GM18498 (cell line): ENCODE data around the gene KIF3B.
A peak's percentile ranks its signal among the peaks of the same experiment; 100 is the strongest.
"Not testable (repeated sequence)": the region's sequence is repeated elsewhere in the genome, so short reads cannot be mapped to it uniquely, and the experiment has no call there.

Source experiments
- ATAC-seq: cut with Tn5 transposase; IDR thresholded peaks from one replicate; pipeline ENCODE4 v1.9.1; 2021; ENCODE audit warnings: mild to moderate bottlenecking, moderate library complexity; ENCODE audit not compliant: unreplicated experiment

Gene KIF3B

GRCh38 chr20:32246208-32246607, 31.2 kb upstream of the KIF3B start:
- not testable (repeated sequence) for ATAC-seq

GRCh38 chr20:32248043-32248442, 29.4 kb upstream of the KIF3B start:
- no peak for ATAC-seq

GRCh38 chr20:32249030-32249738, 28.3 kb upstream of the KIF3B start:
- ATAC-seq: no peak

- no peak for ATAC-seq
These were observed 26.0 kb upstream of the KIF3B start for GRCh38 chr20:32251470-32251869.

GRCh38 chr20:32252189-32252588, 25.3 kb upstream of the KIF3B start:
- ATAC-seq: no peak

- ATAC-seq: not testable (repeated sequence)
These were observed 16.5 kb upstream of the KIF3B start for GRCh38 chr20:32260973-32261372.

- no peak for ATAC-seq
These were observed 15.8 kb upstream of the KIF3B start for GRCh38 chr20:32261644-32262043.

- ATAC-seq: no peak
These were observed 14.0 kb upstream of the KIF3B start for GRCh38 chr20:32263398-32263954.

GRCh38 chr20:32271620-32272019, 5.8 kb upstream of the KIF3B start:
- no peak for ATAC-seq

GRCh38 chr20:32274359-32274758, 3.1 kb upstream of the KIF3B start:
- ATAC-seq: no peak

- ATAC-seq: not testable (repeated sequence)
These were observed 2.3 kb upstream of the KIF3B start for GRCh38 chr20:32275163-32275562.

GRCh38 chr20:32278199-32278643, 770 bp downstream of the KIF3B start:
- ATAC-seq: peak; percentile 70

- ATAC-seq: no peak
These were observed 4.3 kb downstream of the KIF3B start for GRCh38 chr20:32281711-32282110.

GRCh38 chr20:32282461-32282860, 5.0 kb downstream of the KIF3B start:
- no peak for ATAC-seq

- ATAC-seq: peak; percentile 33
These were observed 7.7 kb downstream of the KIF3B start for GRCh38 chr20:32285082-32285620.

GRCh38 chr20:32285621-32286371, 8.3 kb downstream of the KIF3B start:
- peak; percentile 79 for ATAC-seq

GRCh38 chr20:32287231-32287638, 9.8 kb downstream of the KIF3B start:
- no peak for ATAC-seq

- ATAC-seq: no peak
These were observed 10.9 kb downstream of the KIF3B start for GRCh38 chr20:32288225-32288849.

- ATAC-seq: not testable (repeated sequence)
These were observed 11.8 kb downstream of the KIF3B start for GRCh38 chr20:32289299-32289660.

- ATAC-seq: no peak
These were observed 12.4 kb downstream of the KIF3B start for GRCh38 chr20:32289661-32290431.
